COR-L47 (cell line): Measurements from ENCODE around the gene EVL.
"Not testable (repeated sequence)": the region's sequence is repeated elsewhere in the genome, so short reads cannot be mapped to it uniquely, and the experiment has no call there.

Experiments
- DNase-seq: peaks from one replicate; lab custom pipeline; 2025; lab: John Stamatoyannopoulos, UW

Gene EVL, protein sequence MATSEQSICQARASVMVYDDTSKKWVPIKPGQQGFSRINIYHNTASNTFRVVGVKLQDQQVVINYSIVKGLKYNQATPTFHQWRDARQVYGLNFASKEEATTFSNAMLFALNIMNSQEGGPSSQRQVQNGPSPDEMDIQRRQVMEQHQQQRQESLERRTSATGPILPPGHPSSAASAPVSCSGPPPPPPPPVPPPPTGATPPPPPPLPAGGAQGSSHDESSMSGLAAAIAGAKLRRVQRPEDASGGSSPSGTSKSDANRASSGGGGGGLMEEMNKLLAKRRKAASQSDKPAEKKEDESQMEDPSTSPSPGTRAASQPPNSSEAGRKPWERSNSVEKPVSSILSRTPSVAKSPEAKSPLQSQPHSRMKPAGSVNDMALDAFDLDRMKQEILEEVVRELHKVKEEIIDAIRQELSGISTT

DNA sequence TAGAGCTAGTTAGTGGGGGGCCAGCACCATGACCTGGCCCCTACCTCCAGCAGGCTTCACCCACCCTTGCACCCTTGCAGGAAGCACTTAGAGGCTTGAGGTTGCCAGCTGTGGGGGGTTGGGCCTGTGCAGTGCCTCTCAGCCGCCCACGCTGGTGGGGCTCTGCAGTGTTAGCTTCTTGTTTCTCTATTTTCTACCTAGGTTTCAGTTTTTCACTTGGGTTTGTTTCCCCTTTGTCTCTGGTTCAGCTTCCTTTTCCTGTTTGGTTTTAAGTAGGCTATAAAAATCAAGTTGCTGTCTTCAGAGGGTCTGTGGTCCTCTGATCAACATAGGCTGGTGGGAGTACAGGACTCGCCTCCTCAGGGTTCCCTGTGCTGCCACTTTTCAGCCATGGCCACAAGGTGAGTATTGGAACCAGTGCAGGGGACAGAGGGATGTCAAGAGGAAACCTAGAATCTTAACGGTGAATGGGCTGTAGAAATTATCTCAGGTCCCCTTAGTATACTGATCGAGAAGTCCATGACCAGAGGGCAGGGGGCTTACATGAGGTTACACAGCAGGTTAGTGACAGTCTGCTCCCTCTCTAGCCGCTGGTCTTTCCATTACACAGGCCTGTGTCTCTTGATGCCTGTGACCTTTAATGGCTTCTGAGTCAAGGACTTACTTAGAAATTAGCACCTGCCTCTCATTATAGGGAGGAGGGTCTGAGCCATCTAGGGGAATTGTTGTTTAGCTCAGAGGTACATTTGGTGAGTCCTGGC is at the start of gene EVL:
Gene EVL (plus strand): TSS at position 312 of the 761 bp plus-strand sequence. CDS start 79 bp downstream, at position 391.
- DNase-seq = no peak

DNA sequence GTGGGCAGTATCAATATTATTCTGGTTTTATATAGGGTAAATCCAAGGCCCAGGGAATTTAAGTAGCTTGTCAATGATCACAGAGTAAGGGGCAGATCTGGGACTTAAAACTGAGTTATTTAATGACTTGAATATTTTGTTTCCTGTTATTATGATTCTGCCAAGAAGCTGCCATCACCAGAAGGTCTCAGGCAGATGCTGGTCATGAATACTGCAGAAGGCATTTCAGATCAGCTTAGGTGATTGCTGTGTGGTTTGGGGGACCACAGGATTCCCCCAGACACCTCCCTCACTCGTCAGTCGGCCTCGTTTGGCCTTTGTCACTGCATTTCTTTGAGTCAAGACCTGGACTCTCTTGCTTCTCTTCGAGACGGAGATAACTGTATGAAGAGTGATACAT is 47.7 kb upstream of the EVL start:
- DNase-seq = no peak

DNA sequence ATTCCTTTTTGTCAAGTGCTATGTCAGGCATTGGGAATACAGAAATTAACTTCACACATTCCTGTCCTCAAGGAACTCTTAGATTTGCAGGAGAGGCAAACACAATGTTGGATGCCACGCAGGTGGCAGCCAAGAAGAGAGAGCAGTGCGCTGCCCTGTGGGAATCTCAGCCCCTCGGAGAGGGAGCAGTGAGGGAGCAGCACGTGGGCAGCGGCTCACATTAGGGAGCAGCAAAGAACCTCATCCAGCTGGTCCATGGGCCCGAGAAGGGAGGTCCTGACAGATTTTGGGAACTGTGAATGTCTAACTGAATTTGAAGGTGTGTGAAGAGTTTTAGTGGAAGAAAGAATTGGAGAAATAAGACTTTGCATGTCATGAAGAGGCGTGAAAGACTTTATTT is 47.2 kb upstream of the EVL start:
- DNase-seq = no peak

DNA sequence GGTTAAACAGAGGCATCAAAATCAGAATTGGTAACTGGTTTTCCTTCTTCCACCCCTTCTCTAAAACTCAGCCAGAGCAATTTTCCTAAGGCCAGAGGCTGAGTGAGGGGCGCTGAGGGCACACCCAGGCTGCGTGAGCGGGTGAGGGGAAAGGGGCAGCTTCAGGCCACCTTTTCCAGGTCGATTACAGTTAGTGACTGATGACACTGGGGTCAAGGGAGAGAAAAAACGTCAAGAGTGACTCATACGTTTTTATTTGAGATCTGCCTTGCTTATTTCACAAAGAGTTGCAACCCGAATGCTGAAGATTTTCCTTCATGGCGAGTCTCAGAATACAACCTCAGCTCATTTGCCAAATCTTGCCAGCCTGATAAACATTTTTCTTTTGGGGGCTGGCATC is 46.7 kb upstream of the EVL start:
- DNase-seq = no peak

DNA sequence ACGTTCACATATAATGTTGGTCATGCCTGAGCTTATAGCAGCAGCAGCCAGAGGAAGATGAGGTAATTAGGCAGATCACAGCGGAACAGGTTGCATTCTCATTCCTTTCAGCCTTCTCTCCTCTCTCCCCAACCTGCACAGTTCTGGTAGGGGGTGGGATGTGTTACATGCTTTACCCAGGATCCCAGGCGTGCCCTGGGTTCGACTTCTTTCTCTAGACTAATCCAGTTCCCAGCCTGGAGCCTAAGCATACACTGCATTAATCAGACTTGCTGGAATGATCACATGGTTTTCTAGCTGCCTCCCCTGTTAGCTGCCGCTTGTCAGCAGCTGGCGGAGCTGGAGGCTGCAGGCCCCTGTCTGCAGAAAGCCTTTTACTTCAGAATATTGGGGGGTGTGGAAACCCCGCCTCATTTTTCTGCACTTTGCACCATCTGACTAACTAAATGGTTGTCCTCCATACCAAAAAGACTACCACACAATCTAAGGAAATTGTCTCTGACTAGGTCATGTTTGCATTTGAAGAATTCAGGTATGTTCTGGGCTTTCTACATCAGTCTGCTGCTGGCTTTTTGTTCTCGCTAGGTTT is 46.0 kb upstream of the EVL start:
- no peak for DNase-seq

DNA sequence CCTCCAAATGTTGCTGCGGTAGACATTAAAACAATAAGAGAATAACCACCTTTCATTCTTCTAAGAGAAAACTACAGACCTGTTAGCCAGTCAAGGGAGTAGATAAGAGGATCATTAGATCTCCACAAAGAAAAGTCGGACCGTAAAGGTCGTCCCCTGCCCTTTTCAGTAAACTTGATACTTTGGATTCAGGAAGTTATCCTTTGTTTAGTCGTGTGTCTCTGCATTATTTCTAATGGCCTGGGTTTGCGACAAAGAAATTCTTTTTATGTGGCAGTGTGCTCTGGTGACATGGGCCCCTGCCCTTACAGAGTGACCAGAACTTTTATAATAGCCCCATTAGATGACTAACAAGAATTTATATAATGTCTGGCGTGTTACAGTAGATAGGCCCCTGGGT is 44.6 kb upstream of the EVL start:
- DNase-seq = no peak

DNA sequence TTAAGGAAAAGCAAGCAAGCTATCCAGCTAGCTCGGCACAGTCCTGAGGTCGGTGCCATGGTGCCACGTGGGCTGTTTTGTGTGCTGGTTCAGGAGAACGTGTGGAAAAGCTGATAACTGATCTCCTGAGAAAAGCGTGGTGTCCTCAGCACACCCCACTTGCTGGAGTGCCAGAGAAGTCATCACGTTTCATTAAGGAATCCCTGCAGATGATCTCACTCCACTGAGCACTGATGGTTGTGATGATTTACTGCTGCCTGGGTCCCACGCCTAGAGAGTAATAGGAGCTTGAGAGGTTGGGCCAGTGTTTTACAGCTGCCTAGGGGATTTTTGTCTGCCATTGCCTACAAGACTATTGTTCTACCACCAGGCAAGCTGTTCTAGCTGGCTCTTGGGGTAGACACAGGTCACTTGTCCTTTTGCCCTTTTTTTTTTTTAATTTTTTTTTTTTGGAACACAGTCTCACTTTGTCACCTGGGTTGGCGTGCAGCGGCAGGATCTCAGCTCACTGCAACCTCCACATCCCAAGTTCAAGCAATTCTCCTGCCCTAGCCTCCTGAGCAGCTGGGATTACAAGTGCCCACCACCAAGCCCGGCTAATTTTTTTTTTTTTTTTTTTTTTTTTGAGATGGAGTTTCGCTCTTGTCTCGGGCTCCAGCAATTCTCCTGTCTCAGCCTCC is 42.3 kb upstream of the EVL start:
- DNase-seq = no peak

DNA sequence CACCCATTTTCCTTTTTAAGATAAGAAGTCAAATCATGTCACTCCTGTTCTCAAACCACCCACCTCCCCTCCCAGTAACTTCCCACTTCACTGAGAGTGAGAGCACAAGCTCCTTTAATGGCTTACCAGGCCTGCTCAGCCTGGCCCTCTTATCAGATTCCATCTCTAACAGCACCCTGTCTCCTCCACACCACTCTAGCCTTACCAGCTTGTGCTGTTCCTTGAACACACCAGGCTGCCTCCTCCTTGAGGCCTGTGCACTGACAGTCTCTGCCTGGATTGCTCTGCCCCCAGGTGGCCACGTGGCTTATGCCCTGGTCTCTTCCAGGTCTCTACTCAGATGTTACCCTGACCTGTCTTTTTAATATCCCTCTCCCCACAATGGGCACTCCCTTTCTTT is 40.1 kb upstream of the EVL start:
- DNase-seq = no peak

DNA sequence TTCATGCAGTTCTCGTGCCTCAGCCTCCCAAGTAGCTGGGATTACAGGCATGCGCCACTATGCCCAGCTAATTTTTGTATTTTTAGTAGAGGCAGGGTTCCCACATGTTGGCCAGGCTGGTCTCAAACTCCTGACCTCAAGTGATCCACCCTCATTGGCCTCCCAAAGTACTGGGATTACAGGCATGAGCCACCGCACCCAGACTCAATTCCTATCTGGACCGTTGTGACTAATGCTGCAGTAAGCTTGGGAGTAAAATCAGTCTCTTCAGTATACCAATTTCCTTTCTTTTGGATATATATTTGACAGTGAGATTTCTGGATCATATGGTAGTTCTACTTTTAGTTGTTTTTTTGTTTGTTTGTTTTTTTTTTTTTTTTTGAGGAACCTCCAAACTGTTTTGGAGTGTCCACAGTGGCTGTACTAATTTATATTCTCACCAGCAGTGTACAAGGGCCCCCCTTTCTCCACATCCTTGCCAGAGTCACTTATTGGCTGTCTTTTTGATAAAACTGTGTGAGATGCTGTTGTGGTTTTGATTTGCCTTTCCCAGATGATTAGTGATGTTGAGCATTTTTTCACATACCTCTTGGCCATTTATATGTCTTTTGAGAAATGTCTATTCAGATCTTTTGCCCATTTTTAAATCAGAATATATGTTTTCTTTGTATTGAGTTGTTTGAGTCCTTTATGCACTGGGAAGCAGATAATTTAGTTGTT is 37.3 kb upstream of the EVL start:
- no peak for DNase-seq

DNA sequence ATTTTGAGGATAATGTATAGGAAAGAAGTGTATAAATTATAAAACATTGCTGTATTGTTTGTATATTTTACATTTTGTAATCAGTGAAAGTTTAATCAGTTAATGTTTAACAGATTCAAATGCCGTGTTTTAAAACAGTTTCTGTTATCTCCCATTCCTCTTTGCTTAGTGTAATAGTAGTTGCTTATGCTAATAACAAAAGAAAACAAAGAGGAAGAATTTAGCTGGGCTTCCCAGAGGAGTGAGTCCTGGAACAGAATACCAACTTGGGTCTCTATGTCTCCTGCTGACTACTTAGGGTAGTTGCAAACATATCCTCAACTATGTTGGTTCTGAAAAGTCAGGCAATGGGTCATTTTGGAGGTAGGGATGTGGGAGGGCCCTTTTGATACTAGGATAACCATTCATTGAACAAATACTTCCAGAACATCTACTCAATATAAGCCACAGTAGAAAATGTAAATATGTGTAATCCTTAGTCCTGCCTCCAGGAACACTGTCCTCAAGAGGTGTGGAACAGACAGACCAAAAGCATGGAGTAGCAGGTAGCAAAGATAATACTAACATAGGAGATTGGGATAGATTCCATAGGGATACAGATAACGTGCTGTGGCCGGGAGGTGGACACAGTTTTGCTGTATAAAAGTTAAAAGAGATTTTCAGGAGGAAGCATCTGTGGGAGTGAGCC is 36.1 kb upstream of the EVL start:
- DNase-seq = no peak

DNA sequence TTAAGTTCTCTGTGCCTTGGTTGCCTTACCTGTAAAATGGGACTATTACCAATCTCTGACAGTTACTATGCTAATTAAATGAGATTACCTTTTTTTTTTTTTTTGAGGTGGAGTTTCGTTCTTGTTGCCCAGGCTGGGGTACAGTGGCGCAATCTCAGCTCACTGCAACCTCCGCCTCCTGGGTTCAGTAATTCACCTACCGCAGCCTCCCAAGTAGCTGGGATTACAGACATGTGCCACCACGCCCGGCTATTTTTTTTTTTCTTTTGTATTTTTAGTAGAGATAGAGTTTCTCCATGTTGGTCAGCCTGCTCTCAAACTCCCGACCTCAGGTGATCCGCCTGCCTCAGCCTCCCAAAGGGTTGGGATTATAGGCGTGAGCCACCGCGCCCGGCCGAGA is 35.2 kb upstream of the EVL start:
- DNase-seq = not testable (repeated sequence)

DNA sequence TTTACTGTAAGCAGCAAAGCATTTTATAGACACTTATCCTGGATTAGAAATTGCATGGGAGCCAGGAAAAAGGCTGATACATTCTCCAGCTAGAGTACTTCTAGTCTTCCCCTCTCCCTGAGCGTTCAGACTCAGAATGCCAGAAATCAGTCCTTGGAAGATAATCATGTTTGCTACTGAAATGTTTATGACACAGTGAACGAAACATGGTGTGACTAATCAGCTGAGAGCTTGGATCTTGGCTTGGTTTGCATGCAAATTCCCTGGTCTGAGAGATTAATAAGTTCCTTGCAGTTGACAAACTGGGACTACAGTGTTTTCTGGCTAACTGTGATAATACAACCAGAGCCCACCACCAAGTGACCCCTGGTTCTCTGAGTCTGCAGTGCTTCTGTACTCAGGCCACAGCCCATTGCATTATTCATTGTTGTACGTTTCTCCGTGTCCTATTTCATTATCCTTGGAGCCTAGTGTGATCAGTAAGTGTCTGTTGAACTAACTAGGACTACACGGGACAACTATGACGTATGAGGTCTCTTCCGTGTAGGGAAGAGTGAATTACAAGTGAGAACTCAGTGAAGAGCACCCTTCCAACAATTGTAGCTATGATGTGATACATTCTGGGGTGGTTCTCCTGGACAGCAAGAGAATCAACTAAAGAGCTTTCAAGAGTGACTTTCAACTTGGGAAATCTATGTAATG is 34.6 kb upstream of the EVL start:
- no peak for DNase-seq

DNA sequence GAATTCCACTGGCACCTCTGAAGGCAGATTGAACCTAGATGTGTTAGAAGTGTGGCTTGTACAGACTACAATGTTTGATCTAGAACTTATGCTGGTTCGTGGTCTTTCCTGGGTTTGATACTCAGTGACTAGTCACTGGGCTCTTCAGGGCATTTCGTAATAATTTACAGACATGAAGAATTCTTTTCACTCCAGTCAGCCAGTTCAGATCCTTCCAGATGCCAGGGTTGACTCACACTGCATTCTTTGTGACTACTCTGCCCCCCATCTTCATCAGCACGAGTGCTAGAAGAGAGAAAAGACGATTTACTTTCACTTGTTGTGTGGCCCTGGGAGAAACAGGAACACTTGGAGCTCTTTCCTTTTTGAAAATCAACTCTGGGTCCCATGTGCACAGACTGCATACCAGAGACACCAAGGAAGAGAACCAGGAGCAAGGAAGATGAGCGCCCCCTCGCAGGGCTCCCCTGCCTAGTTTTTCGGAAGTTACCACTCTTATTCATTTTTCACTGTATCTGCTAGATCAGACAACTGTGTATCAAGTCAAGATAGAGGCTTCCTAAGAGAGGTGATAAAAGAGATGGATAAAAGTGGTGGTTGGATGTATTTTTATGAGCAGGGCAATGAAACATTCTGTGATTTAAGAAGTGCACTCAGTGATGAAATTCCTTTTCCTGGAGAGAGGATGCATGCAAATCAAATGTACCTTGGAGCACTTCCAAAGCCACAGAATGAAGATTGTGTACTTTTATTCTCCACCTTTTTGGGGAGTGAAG is 33.5 kb upstream of the EVL start:
- DNase-seq = no peak

DNA sequence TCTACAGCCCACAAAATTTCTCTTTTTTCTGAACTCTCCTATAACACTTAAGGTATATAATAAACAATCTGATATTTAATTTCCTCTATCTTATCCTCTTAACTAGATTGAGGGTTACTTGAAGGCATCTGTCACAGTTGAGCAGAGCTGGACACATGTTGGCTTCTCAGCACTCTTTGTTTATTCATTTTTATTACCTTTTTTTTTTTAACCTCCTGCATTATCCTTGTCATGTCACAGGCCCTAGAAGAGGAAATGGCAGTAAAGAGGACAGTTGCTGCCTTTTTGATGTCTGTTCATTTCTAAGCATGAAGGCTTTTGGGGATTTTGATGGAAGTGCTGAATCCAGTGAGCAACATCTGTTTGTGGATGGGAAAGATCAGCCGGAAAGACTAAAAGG is 32.5 kb upstream of the EVL start:
- DNase-seq = no peak

DNA sequence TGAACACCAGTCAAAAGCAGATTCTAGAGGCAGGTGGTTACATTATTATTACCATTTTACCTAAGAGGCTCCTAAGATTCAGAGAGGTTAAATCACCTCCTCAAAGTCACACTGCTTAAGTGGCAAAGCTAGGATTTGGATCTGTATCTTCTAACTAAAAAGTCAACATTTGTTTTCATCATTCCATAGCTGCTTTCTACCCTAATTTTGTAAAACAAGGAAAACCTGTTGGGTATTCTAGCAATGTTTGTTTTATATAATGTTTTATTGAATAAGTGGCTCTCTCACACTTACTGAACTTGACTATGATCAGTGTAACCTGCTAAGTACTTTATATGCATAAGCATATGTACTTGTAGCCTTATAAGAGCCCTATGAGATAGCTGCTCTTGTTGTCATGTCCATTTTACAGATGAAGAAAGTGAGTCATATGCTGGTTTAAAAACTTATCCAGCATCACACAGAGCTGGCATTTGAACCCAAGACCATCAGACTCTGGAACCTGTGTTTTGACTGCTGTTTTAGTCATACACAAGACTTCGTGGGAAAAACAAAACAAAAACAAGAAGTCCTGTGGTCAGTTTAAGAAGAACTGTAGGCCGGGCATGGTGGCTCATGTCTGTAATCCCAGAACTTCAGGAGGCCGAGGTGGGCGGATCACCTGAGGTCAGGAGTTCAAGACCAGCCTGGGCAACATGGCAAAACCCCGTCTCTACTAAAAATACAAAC is 31.7 kb upstream of the EVL start:
- no peak for DNase-seq

DNA sequence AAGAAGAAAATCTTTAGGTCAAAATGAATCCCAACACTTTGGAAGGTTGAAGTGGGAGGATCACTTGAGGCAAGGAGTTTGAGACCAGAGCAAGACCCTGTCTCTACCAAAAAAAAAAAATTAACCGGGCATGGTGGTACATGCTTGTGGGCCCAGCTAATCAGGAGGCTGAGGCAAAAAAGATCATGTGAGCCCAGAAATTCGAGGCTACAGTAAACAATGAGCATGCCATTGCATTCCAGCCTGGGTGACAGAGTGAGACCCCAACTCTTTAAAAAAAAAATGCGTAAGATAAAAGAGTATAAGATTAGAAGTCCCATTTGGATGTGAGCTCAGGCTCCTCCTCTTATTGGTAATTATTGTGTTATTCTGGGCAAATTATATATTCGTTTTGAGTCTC is 30.8 kb upstream of the EVL start:
- no peak for DNase-seq

DNA sequence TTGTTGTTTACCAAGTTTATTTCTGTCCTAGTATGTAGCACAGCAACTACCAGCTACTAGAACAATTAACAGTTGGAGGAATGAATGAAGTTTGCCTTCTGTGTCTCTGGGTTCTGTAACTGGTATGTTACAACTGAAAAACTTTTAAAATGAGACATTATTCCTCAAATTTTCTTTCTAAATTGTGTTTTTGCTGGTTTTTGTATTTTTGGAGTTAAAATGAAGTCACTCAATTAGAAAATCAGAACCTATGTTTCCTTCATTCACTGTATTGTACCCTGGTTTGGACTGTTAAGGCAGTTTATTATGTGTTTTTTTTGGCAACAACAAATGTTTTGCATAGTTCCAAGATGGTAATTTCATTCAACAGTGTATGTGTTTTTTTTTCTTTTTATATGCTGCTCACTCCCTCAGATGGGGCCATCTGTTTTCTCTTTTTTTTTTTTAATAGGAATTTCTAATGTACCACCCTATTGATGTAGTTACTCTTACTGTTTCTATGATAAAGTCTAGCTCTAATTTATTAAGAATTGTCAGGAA is 30.2 kb upstream of the EVL start:
- DNase-seq = no peak

DNA sequence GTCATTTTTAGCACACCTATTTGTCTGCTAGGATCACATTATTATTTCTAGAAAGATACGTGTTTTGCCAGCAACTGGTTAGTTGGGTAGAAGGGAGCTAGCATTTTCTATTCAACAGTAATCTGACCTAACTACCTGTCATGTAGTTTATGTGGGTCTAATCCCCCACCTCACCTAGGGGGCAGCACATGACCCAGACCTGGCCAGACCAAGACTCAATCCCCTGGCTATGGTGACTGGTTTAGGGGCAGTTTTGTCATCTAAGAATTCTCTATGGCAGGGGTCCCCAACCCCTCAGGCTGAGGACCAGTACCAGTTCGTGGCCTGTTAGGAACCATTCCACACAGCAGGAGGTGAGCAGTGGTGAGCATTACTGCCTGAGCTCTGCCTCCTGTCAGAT is 29.5 kb upstream of the EVL start:
- DNase-seq = no peak

DNA sequence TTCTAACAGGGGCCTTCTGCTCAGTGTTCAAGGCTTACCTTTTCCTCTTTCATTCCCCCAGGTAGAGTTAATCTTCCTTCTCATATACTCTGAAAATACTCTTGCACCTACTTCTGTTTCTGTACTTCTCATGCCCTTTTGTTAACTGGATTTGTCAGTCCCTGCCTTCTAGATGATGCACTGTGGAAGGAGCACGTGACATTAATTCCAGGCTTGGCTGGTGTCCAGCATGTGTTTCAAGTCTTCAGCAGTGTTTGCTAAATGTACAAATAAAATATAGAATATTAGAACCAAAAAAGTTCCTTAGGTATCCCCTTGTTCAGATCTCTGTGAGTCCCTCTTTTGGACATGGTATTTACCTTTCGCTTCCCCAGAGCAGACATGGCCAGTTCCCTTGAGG is 27.9 kb upstream of the EVL start:
- no peak for DNase-seq
